A549 (cell line): ENCODE measurements around the gene ZNF133.

Experiments used
- CBX2 ChIP-seq: fragments of 200-600 bp; sonication (generic); IDR thresholded peaks from 2 replicates; pipeline ENCODE4 v1.6.1; 2016; ENCODE audit warnings: low read depth, mild to moderate bottlenecking, borderline replicate concordance
- CEBPB ChIP-seq, 2 experiments: fragments of >200 bp in 1 of 2; sonication (Bioruptor Twin) in 1 of 2; formaldehyde crosslinking in 1 of 2; IDR thresholded peaks; 2 replicates each; pipeline ENCODE4 v1.6.1; 2012 to 2016
- CHD2 ChIP-seq: fragments of 150-350 bp; IDR thresholded peaks from 2 replicates; pipeline ENCODE4 v1.6.1; 2014; ENCODE audit warnings: low read length; ENCODE audit not compliant: partially characterized antibody
- CTCF ChIP-seq: fragments of >200 bp; sonication (Bioruptor Twin); formaldehyde crosslinking; IDR thresholded peaks from 3 replicates; pipeline ENCODE4 v1.5.1; 2016
- ELK1 ChIP-seq: fragments of 150-350 bp; IDR thresholded peaks from 2 replicates; pipeline ENCODE4 v1.6.1; 2014; ENCODE audit warnings: low read depth, mild to moderate bottlenecking, low read length
- MAX ChIP-seq: IDR thresholded peaks from 2 replicates; pipeline ENCODE4 v1.6.1; 2012
- MYC ChIP-seq: IDR thresholded peaks from 2 replicates; pipeline ENCODE4 v1.6.1; 2012; ENCODE audit warnings: mild to moderate bottlenecking, inconsistent platforms, low read length, improper control_type of control experiment, borderline replicate concordance
- POLR2A ChIP-seq: IDR thresholded peaks from 2 replicates; pipeline ENCODE4 v1.6.1; 2012; ENCODE audit warnings: mild to moderate bottlenecking, low read length
- POLR2AphosphoS2 ChIP-seq: conservative IDR thresholded peaks from 2 replicates; pipeline ENCODE4 v1.6.1; 2012; ENCODE audit warnings: low read length, improper control_type of control experiment, inconsistent platforms
- RCOR1 ChIP-seq: fragments of 150-350 bp; IDR thresholded peaks from 2 replicates; pipeline ENCODE4 v1.6.1; 2014; ENCODE audit warnings: antibody characterized with exemption, low read length, low read depth
- REST ChIP-seq: fragments of 200-600 bp; sonication (generic); IDR thresholded peaks from 2 replicates; pipeline ENCODE4 v1.6.1; 2016; ENCODE audit warnings: antibody characterized with exemption, mild to moderate bottlenecking, moderate library complexity

GRCh38 chr20:18323705-18324104 is 35.4 kb downstream of the ZNF133 start:
- TF ChIP-seq CTCF (no peak), MYC (no peak), CBX2 (no peak), REST (no peak), CHD2 (no peak), CEBPB (IDR thresholded peaks at IDR 0.05) (no peak), POLR2AphosphoS2 (no peak), RCOR1 (no peak), MAX (no peak), ELK1 (no peak), POLR2A (no peak)
